LNCAP (cell line): ENCODE data around the gene ADIPOR2.

Source experiments
- CTCF ChIP-seq: fragments of 450-650 bp; IDR thresholded peaks from 2 replicates; pipeline ENCODE4 v1.5.1; 2017; ENCODE audit warnings: mild to moderate bottlenecking

ADIPOR2 gene

GRCh38 chr12:1690578-1691122 lies at the start of gene ADIPOR2:
TSS of gene ADIPOR2 (plus strand) at chr12:1691070. CDS start at chr12:1754344, 63,274 bp downstream.
- TF ChIP-seq CTCF = no peak

- no peak for TF ChIP-seq CTCF
These were observed 48.4 kb upstream of the ADIPOR2 start for GRCh38 chr12:1642513-1642912.

GRCh38 chr12:1643043-1643442 lies 47.8 kb upstream of the ADIPOR2 start:
- TF ChIP-seq CTCF = no peak

GRCh38 chr12:1643905-1644533 lies 46.9 kb upstream of the ADIPOR2 start:
- TF ChIP-seq CTCF = no peak

- no peak for TF ChIP-seq CTCF
These were observed 46.1 kb upstream of the ADIPOR2 start for GRCh38 chr12:1644534-1645438.

GRCh38 chr12:1645819-1646218 lies 45.1 kb upstream of the ADIPOR2 start:
- no peak for TF ChIP-seq CTCF

- no peak for TF ChIP-seq CTCF
These were observed 44.1 kb upstream of the ADIPOR2 start for GRCh38 chr12:1646569-1647284.
